ENCODE measurements around the gene MAD1L1.

DNA sequence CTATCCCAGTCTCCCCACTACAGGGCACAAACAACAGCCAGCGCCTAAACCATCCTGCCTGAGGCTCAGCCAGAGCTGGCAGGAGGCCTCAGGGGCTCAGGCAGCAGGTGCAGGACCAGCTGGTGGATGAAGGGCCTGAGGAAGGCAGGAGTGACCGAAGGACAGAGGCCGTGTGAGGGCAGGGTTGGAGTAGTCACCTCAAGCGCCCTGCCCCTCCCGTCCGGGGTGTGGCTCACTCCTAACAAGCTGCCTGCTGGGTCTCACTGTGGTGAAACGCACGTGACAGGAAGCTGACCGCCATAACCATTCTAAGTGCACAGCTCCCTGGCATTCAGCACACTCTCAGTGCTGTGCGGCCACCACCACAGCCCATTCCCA is 281.6 kb downstream of the MAD1L1 start:
- TF ChIP-seq EZH2 (IDR thresholded peaks at IDR 0.05; ENCODE audit: insufficient read depth, poor library complexity, severe bottlenecking) (no peak), EZH2phosphoT487 (IDR thresholded peaks at IDR 0.05; ENCODE audit: insufficient read depth, low read depth) (no peak)
